COLO668 (cell line): Measurements from ENCODE around the gene MTHFSD.
"Not testable (repeated sequence)": the region's sequence is repeated elsewhere in the genome, so short reads cannot be mapped to it uniquely, and the experiment has no call there.

Source experiments
- DNase-seq: peaks from one replicate; lab custom pipeline; 2025; ENCODE audit not compliant: unreplicated experiment; lab: John Stamatoyannopoulos, UW

The MTHFSD gene

GRCh38 chr16:86554917-86555703, at the start of gene MTHFSD:
Gene MTHFSD (minus strand): TSS chr16:86555235. CDS start chr16:86555184, 51 bp downstream.
- DNase-seq = peak; percentile 94

- no peak for DNase-seq
Observed at GRCh38 chr16:86604436-86605193, 49.6 kb upstream of the MTHFSD start.

GRCh38 chr16:86602521-86602920, 47.5 kb upstream of the MTHFSD start:
- no peak for DNase-seq

- no peak for DNase-seq
Observed at GRCh38 chr16:86601356-86601755, 46.3 kb upstream of the MTHFSD start.

GRCh38 chr16:86598607-86599565, 43.9 kb upstream of the MTHFSD start:
- DNase-seq = no peak

- no peak for DNase-seq
Observed at GRCh38 chr16:86597880-86598606, 43.0 kb upstream of the MTHFSD start.

GRCh38 chr16:86597126-86597879, 42.3 kb upstream of the MTHFSD start:
- no peak for DNase-seq

GRCh38 chr16:86595983-86596605, 41.1 kb upstream of the MTHFSD start:
- no peak for DNase-seq

- no peak for DNase-seq
Observed at GRCh38 chr16:86594721-86595120, 39.7 kb upstream of the MTHFSD start.

- DNase-seq = no peak
Observed at GRCh38 chr16:86593913-86594620, 39.0 kb upstream of the MTHFSD start.

GRCh38 chr16:86591270-86591669, 36.2 kb upstream of the MTHFSD start:
- DNase-seq = no peak

GRCh38 chr16:86590501-86591144, 35.6 kb upstream of the MTHFSD start:
- DNase-seq = no peak

- not testable (repeated sequence) for DNase-seq
Observed at GRCh38 chr16:86587955-86588354, 32.9 kb upstream of the MTHFSD start.

GRCh38 chr16:86587487-86587886, 32.5 kb upstream of the MTHFSD start:
- no peak for DNase-seq

GRCh38 chr16:86585821-86586611, 31.0 kb upstream of the MTHFSD start:
- DNase-seq = no peak

- DNase-seq = no peak
Observed at GRCh38 chr16:86584726-86585721, 30.0 kb upstream of the MTHFSD start.
